HL-60 (cell line): ENCODE results near the gene WASHC4.
A peak's percentile ranks its signal among the peaks of the same experiment; 100 is the strongest.

ENCODE experiments used
- DNase-seq, 2 experiments: peaks; one replicate each; pipeline ENCODE4 v3.0.0-alpha.2; 2010 to 2020; ENCODE audit warnings: low read depth in 1 of 2, low spot score in 1 of 2
- H3K27ac ChIP-seq: fragments of 250-450 bp; sonication (Bioruptor Pico); replicated peaks from 2 replicates; pipeline ENCODE4 v1.5.1; 2020; ENCODE audit warnings: mild to moderate bottlenecking, moderate library complexity
- H3K27me3 ChIP-seq: fragments of 250-450 bp; sonication (Bioruptor Pico); 2 replicates; pipeline ENCODE4 v1.5.1; 2021; ENCODE audit warnings: mild to moderate bottlenecking, moderate library complexity; ENCODE audit not compliant: insufficient read depth, poor library complexity, severe bottlenecking
- H3K4me3 ChIP-seq: replicated peaks from 2 replicates; pipeline ENCODE4 v1.5.1; 2011; ENCODE audit warnings: mild to moderate bottlenecking, control low read depth, low read length; ENCODE audit not compliant: insufficient read depth
- CTCF ChIP-seq: IDR thresholded peaks from one replicate; pipeline ENCODE4 v1.5.1; 2011; ENCODE audit warnings: low read length, control low read depth, inconsistent platforms; ENCODE audit not compliant: insufficient read depth
- GABPA ChIP-seq: IDR thresholded peaks from 2 replicates; pipeline ENCODE4 v1.6.1; 2012; ENCODE audit warnings: low read depth
- POLR2AphosphoS5 ChIP-seq: IDR thresholded peaks from 2 replicates; pipeline ENCODE4 v1.6.1; 2012; ENCODE audit warnings: low read depth
- REST ChIP-seq: IDR thresholded peaks from 2 replicates; pipeline ENCODE4 v1.6.1; 2012; ENCODE audit warnings: low read depth; ENCODE audit not compliant: insufficient replicate concordance
- SPI1 ChIP-seq: IDR thresholded peaks from 2 replicates; pipeline ENCODE4 v1.6.1; 2012; ENCODE audit warnings: low read depth, mild to moderate bottlenecking, borderline replicate concordance

The WASHC4 gene

GRCh38 chr12:105099356-105099755, 8.2 kb upstream of the WASHC4 start:
- peak in 1 of 2 experiments; percentile 29 for DNase-seq
- no peak overlapping the region for H3K4me3 ChIP-seq
- no peak for TF ChIP-seq GABPA
- TF ChIP-seq SPI1, result peak; percentile 87
- TF ChIP-seq POLR2AphosphoS5, result 0 out of 2 replicates have a peak, but pooled peaks have one; percentile 15
- H3K27me3 ChIP-seq, result no peaks in the 10 kb centered on the region
- no peak overlapping the region for H3K27ac ChIP-seq

GRCh38 chr12:105100207-105100985, 7.1 kb upstream of the WASHC4 start:
- TF ChIP-seq GABPA (no peak), SPI1 (no peak)
- Histone ChIP-seq H3K27ac (no peak overlapping the region), H3K27me3 (no peaks in the 10 kb centered on the region), H3K4me3 (no peak overlapping the region)
- DNase-seq, result no peak

- H3K4me3 ChIP-seq, result no peak overlapping the region
- no peak for DNase-seq
Measured at GRCh38 chr12:105100998-105101397, 6.5 kb upstream of the WASHC4 start.

GRCh38 chr12:105102673-105103072, 4.9 kb upstream of the WASHC4 start:
- TF ChIP-seq SPI1 (no peak), POLR2AphosphoS5 (no peak), GABPA (no peak)

More at GRCh38 chr12:105100998-105101397, 6.5 kb upstream of the WASHC4 start:
- TF ChIP-seq CTCF, result no peak
- TF ChIP-seq SPI1, result no peak
- TF ChIP-seq POLR2AphosphoS5, result no peak
- no peak for TF ChIP-seq REST
- TF ChIP-seq GABPA, result no peak
- no peaks in the 10 kb centered on the region for H3K27me3 ChIP-seq
- H3K27ac ChIP-seq, result no peak overlapping the region

GRCh38 chr12:105104762-105105161, 2.8 kb upstream of the WASHC4 start:
- H3K27ac ChIP-seq, result no peak overlapping the region
- no peaks in the 10 kb centered on the region for H3K27me3 ChIP-seq
- H3K4me3 ChIP-seq, result no peak overlapping the region
- no peak for DNase-seq
- no peak for TF ChIP-seq REST
- no peak for TF ChIP-seq SPI1
- no peak for TF ChIP-seq GABPA
- TF ChIP-seq POLR2AphosphoS5, result no peak
- TF ChIP-seq CTCF, result no peak

More at GRCh38 chr12:105102673-105103072, 4.9 kb upstream of the WASHC4 start:
- Histone ChIP-seq H3K27ac (no peak overlapping the region), H3K27me3 (no peaks in the 10 kb centered on the region), H3K4me3 (no peak overlapping the region)
- no peak for DNase-seq
